Nephron progenitor cell (in vitro differentiated cells): Measurements from ENCODE around the gene HIVEP3.

Experiments
- DNase-seq: peaks from one replicate; pipeline ENCODE4 v3.0.0; 2021
- H3K27ac Mint-ChIP-seq: 2 replicates; pipeline ENCODE4 v1.8.0; 2021; ENCODE audit warnings: mild to moderate bottlenecking, moderate library complexity, mixed read lengths
- H3K27me3 Mint-ChIP-seq: 2 replicates; pipeline ENCODE4 v1.8.0; 2021; ENCODE audit warnings: mild to moderate bottlenecking, low read depth, mixed read lengths; ENCODE audit not compliant: poor library complexity
- H3K36me3 Mint-ChIP-seq: 2 replicates; pipeline ENCODE4 v1.8.0; 2021; ENCODE audit warnings: low read depth, mixed read lengths
- H3K4me1 Mint-ChIP-seq: 2 replicates; pipeline ENCODE4 v1.8.0; 2021; ENCODE audit warnings: mixed read lengths
- H3K4me3 Mint-ChIP-seq: 2 replicates; pipeline ENCODE4 v1.8.0; 2021; ENCODE audit warnings: mild to moderate bottlenecking, moderate library complexity, mixed read lengths
- H3K9me3 Mint-ChIP-seq: 2 replicates; pipeline ENCODE4 v1.8.0; 2021; ENCODE audit warnings: mild to moderate bottlenecking, moderate library complexity, mixed read lengths
- CTCF ChIP-seq: fragments of 200-600 bp; sonication (generic); IDR thresholded peaks from 2 replicates; pipeline ENCODE4 v1.5.0; 2021; ENCODE audit warnings: antibody characterized with exemption

The HIVEP3 gene

GRCh38 chr1:41887365-41887764 is 31.4 kb downstream of the HIVEP3 start:
- Mint-ChIP-seq H3K4me3 (no peak overlapping the region), H3K4me1 (peaks cover 25% of the 10 kb centered on the region), H3K27ac (no peak overlapping the region), H3K27me3 (peaks cover 5% of the 10 kb centered on the region), H3K36me3 (no peaks in the 10 kb centered on the region), H3K9me3 (no peaks in the 10 kb centered on the region)
- no peak for DNase-seq
- no peak for TF ChIP-seq CTCF

GRCh38 chr1:41884256-41885230 is 34.2 kb downstream of the HIVEP3 start:
- Mint-ChIP-seq H3K36me3 (no peaks in the 10 kb centered on the region), H3K27ac (no peak overlapping the region), H3K9me3 (no peaks in the 10 kb centered on the region), H3K27me3 (peaks cover 5% of the 10 kb centered on the region), H3K4me1 (peaks cover 5% of the 10 kb centered on the region), H3K4me3 (no peak overlapping the region)
- no peak for DNase-seq
- no peak for TF ChIP-seq CTCF

GRCh38 chr1:41883507-41883906 is 35.2 kb downstream of the HIVEP3 start:
- DNase-seq, result no peak
- no peaks in the 10 kb centered on the region for H3K9me3 Mint-ChIP-seq
- H3K27me3 Mint-ChIP-seq, result peaks cover 5% of the 10 kb centered on the region
- TF ChIP-seq CTCF, result no peak
- H3K27ac Mint-ChIP-seq, result no peak overlapping the region
- peaks cover 5% of the 10 kb centered on the region for H3K4me1 Mint-ChIP-seq
- H3K4me3 Mint-ChIP-seq, result no peak overlapping the region
- H3K36me3 Mint-ChIP-seq, result no peaks in the 10 kb centered on the region

GRCh38 chr1:41882486-41882885 is 36.2 kb downstream of the HIVEP3 start:
- no peak for TF ChIP-seq CTCF
- no peaks in the 10 kb centered on the region for H3K36me3 Mint-ChIP-seq
- peaks cover 5% of the 10 kb centered on the region for H3K4me1 Mint-ChIP-seq
- no peak for DNase-seq
- H3K27ac Mint-ChIP-seq, result no peak overlapping the region
- H3K4me3 Mint-ChIP-seq, result no peak overlapping the region
- H3K27me3 Mint-ChIP-seq, result peaks cover 5% of the 10 kb centered on the region
- H3K9me3 Mint-ChIP-seq, result no peaks in the 10 kb centered on the region

GRCh38 chr1:41882068-41882477 is 36.6 kb downstream of the HIVEP3 start:
- no peak overlapping the region for H3K4me3 Mint-ChIP-seq

More at GRCh38 chr1:41882068-41882477, 36.6 kb downstream of the HIVEP3 start:
- peaks cover 8% of the 10 kb centered on the region for H3K4me1 Mint-ChIP-seq
- peaks cover 5% of the 10 kb centered on the region for H3K27me3 Mint-ChIP-seq
- H3K9me3 Mint-ChIP-seq, result no peaks in the 10 kb centered on the region
- TF ChIP-seq CTCF, result no peak
- no peaks in the 10 kb centered on the region for H3K36me3 Mint-ChIP-seq
- DNase-seq, result no peak
- no peak overlapping the region for H3K27ac Mint-ChIP-seq
